EH (cell line): Measurements from ENCODE around the gene ARRB2.

Experiments used
- DNase-seq: peaks from one replicate; pipeline ENCODE4 v3.0.0-alpha.2; 2015; ENCODE audit warnings: low read depth

ARRB2 gene

DNA sequence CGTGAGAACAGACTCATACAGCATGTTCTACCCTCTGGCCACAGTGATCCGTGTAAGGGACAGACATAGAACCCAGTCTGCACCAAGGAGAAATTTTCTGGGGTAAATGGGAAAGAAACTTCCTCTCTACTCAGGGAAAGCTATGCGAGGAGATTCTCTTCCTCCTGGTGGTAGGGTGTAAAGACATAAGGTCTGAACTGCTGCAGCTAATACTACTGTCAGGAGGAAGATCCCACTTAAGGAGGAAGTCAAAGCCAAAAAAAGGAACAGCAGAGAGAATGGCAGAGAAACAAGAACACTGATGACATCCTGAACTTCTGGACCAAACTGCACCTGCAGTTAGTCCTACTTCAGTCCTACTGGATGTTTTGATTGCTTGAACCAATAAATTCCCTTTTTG lies 54.2 kb downstream of the ARRB2 start:
- no peak for DNase-seq

DNA sequence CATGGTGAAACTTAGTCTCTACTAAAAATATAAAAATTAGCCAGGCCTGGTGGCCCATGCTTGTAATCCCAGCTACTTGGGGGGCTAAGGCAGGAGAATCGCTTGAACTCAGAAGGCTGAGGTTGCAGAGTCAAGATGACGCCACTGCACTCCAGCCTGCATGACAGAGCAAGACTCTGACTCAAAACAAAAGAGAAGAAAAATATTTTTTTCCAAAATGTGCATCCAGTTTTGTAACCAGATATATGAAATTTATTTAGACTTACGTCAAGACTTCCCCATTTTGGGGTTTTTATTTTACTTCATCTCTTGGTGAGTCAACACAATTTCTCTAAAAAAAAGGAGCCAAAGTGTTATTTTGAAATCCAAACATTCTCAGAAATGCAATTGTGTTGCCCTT lies 55.8 kb downstream of the ARRB2 start:
- DNase-seq: no peak

DNA sequence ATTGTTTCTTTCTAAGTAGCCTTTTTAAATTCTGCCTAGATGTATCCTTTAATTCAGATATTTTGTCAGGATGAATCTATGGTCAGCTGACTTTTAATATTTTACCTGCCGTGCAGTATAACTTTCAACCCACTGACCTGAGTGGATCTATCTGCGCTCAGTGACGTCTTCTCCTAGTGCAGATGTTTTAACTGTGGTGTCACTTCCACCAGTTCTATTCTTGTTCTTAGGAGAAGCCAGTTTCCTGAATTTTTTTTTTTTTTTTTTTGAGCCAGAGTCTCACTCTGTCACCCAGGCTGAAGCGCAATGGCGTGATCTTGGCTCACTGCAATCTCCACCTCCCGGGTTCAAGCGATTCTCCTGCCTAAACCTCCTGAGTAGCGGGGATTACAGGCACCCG lies 56.3 kb downstream of the ARRB2 start:
- DNase-seq: no peak

DNA sequence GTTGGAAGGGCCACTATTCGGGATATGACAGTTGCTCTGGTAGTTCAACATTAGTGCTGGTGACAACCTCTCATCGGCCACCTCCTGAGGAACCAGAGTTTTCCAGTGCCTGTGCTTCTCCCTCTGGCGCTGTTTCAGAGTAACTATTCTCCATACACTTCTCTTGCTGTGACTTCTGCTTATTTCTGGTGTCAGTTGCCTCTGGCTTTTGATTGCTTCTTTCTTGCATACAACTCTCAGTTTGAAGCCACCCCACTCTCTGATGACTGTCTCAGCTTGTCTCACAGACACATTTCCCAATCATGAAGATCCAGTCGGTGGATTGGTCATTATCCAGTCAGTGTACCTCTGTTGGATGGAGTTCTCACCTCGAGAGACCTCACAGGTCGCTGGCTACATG lies 57.9 kb downstream of the ARRB2 start:
- DNase-seq: no peak

DNA sequence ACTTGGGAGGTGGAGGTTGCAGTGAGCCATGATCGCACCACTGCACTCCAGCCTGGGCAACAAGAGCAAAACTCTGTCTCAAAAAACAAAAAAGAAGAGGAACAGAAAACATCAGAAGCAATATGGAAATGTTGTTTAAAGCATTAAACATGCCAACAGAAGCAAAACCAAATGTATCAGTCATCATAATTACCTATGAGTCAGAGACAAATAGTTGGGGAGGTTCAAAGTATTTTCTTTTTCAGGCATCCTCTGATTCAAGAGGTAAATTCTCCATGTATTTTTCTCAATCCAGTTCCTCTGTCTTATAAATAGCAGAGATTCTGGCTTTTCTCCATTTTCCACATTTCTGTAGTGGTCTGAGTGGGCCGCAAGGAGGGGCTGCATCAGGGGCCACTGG lies 59.2 kb downstream of the ARRB2 start:
- peak; percentile 53 for DNase-seq
